Calu3 (cell line): Measurements from ENCODE around the gene KAZN. TPM values are rescaled to one million over a fixed set of nuclear protein-coding genes. Genes with fewer than 3 reads are reported as not detected.

Experiments used
- BruUV-seq: library from RNA; stranded (reverse); fragments of 400-500 nt; replicated peaks from 2 replicates; lab custom pipeline; 2021; lab: Mats Ljungman, UMichigan
- CTCF ChIA-PET: fragments of 300-600 bp; sonication (Branson Sonifier 250); formaldehyde crosslinking; loops from one replicate; lab custom pipeline; 2022; ENCODE audit warnings: antibody characterized with exemption; lab: Charles Lee
- DNase-seq: peaks from one replicate; pipeline ENCODE4 v3.0.0; 2022
- H3K27ac Mint-ChIP-seq: one replicate; pipeline ENCODE4 v1.8.0; 2022; ENCODE audit warnings: mixed read lengths; ENCODE audit not compliant: unreplicated experiment
- H3K27me3 Mint-ChIP-seq: one replicate; pipeline ENCODE4 v1.8.0; 2022; ENCODE audit warnings: mixed read lengths; ENCODE audit not compliant: unreplicated experiment
- H3K36me3 Mint-ChIP-seq: one replicate; pipeline ENCODE4 v1.8.0; 2022; ENCODE audit warnings: mild to moderate bottlenecking, moderate library complexity, mixed read lengths; ENCODE audit not compliant: insufficient read depth, unreplicated experiment
- H3K4me1 Mint-ChIP-seq: one replicate; pipeline ENCODE4 v1.8.0; 2022; ENCODE audit warnings: mild to moderate bottlenecking, low read depth, mixed read lengths; ENCODE audit not compliant: unreplicated experiment
- H3K4me3 Mint-ChIP-seq: one replicate; pipeline ENCODE4 v1.8.0; 2022; ENCODE audit warnings: mild to moderate bottlenecking, low read depth, moderate library complexity, mixed read lengths; ENCODE audit not compliant: unreplicated experiment
- H3K9me3 Mint-ChIP-seq: one replicate; pipeline ENCODE4 v1.8.0; 2022; ENCODE audit warnings: low read depth, mixed read lengths; ENCODE audit not compliant: unreplicated experiment
- intact Hi-C: fragments of 100-400 bp; cut with micrococcal nuclease; formaldehyde crosslinking; loops from one replicate; pipeline ENCODE4 v1.10.0; 2022; ENCODE audit not compliant: unreplicated experiment
- total RNA-seq: library from RNA; stranded (reverse); gene quantifications from 2 replicates; pipeline ENCODE4 v1.2.3, GENCODE V29; 2022
- TF ChIP-seq, protein P1 (sequence below): fragments of 200-600 bp; IDR thresholded peaks from one replicate; pipeline ENCODE4 v1.8.0; 2022; ENCODE audit warnings: antibody characterized with exemption; ENCODE audit not compliant: unreplicated experiment

Gene KAZN
- total RNA-seq, 1 experiment from 2014 or later: 3.6 TPM

DNA sequence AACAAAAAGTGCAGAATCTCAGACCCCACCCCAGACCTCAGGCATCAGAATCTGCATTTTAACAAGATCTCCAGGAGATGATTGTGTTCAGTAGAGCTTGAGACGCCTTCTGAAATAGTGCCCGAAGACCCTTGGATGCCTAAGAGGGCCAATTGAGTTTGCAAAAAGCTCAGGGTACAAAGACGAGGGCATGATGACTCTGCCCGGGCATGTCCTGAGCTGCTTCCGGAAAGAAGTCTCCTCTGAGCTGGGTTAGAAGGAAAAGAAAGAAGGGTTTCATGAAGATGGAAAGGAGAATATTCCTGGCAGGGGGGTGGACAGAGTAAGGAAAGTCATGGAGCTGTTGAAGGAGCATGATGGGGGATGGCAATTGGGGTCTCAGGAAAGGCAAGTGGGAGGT, 308.9 kb downstream of the KAZN start:
- H3K4me3 Mint-ChIP-seq: no peak overlapping the region
- no TSS peak for BruUV-seq
- H3K9me3 Mint-ChIP-seq: no peaks in the 10 kb centered on the region
- no peaks in the 10 kb centered on the region for H3K4me1 Mint-ChIP-seq
- peaks cover 28% of the 10 kb centered on the region for H3K27me3 Mint-ChIP-seq
- intact Hi-C loops: no loop called here
- CTCF ChIA-PET: interaction anchor here (0.6 kb wide), 1 partner anchor 31 kb away, joined by 4 read pairs; no protein-coding TSS in a partner anchor
- H3K36me3 Mint-ChIP-seq: no peaks in the 10 kb centered on the region
- TF ChIP-seq, protein P1, sequence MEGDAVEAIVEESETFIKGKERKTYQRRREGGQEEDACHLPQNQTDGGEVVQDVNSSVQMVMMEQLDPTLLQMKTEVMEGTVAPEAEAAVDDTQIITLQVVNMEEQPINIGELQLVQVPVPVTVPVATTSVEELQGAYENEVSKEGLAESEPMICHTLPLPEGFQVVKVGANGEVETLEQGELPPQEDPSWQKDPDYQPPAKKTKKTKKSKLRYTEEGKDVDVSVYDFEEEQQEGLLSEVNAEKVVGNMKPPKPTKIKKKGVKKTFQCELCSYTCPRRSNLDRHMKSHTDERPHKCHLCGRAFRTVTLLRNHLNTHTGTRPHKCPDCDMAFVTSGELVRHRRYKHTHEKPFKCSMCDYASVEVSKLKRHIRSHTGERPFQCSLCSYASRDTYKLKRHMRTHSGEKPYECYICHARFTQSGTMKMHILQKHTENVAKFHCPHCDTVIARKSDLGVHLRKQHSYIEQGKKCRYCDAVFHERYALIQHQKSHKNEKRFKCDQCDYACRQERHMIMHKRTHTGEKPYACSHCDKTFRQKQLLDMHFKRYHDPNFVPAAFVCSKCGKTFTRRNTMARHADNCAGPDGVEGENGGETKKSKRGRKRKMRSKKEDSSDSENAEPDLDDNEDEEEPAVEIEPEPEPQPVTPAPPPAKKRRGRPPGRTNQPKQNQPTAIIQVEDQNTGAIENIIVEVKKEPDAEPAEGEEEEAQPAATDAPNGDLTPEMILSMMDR: no peak
- H3K27ac Mint-ChIP-seq: no peak overlapping the region
- DNase-seq: no peak

GRCh38 chr1:14909273-14909672, 310.8 kb downstream of the KAZN start:
- BruUV-seq: no TSS peak
- Mint-ChIP-seq H3K36me3 (no peaks in the 10 kb centered on the region), H3K4me1 (no peaks in the 10 kb centered on the region), H3K9me3 (no peaks in the 10 kb centered on the region), H3K27me3 (peaks cover 28% of the 10 kb centered on the region), H3K27ac (no peak overlapping the region), H3K4me3 (no peak overlapping the region)
- CTCF ChIA-PET: no interaction called here
- DNase-seq: no peak
- intact Hi-C loops: no loop called here
- TF ChIP-seq, protein P1: no peak

DNA sequence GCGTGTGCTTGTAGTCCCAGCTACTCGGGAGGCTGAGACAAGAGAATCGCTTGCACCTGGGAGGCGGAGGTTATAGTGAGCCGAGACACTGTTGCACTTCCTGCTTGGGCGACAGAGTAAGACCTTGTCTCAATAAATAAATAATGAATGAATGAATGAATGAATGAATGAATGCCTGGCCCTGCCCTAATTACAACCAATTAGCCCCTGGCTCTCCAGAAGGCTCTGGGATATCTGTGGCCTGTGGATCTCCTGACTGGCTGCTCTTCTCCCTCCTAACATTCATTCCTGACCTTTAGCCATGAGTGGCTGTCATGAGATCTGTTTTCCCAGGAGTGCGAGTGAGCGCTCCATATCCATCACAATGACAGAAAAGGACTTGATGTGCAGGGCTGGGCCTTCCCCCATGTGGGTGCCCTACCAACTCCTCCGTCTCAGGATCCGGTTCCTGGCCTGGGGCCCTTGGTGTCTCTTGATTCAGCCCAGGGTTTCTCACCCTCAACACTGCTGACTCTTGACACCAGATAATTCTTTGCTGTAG, 311.5 kb downstream of the KAZN start:
- H3K27ac Mint-ChIP-seq: no peak overlapping the region
- no peaks in the 10 kb centered on the region for H3K36me3 Mint-ChIP-seq
- TF ChIP-seq, protein P1: no peak
- H3K9me3 Mint-ChIP-seq: no peaks in the 10 kb centered on the region
- intact Hi-C loops: no loop called here
- BruUV-seq: no TSS peak
- no peak overlapping the region for H3K4me3 Mint-ChIP-seq
- H3K27me3 Mint-ChIP-seq: peaks cover 28% of the 10 kb centered on the region
- CTCF ChIA-PET: no interaction called here
- DNase-seq: no peak
- H3K4me1 Mint-ChIP-seq: no peaks in the 10 kb centered on the region

DNA sequence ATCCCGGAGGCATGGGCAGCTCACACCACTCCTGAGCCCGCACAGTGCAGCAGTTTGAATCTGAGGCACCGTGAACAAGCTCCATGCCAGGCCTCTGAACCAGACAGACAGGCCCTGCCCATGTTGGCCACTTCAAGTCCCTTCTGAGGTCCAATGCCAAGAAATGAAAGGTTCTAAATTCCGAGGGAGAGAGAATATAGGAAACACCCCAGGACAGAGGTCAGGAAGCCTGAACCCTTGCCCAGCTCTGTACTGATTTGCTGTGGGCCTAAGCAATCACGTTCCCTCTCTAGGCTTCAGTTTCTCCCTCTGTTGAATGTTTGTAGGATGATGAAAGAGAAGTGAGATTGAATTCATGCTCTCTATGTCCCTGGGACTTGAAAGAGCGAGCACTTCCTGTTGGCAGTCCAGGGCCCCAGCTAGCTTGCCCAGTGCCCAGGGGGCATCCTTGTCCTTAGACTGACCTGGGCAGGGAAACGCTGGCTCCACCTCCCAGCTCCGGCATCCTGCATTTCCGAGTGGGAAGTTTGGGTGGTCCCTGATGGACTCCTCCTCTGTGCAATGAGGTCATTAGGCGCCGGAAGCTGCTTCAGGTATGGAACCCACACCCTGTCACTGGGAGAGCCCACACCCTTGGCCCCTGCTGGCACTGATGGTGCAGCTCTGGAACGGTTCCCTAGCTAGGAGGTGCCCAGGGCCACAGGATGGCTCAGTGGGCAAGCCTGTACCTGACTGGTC, 312.7 kb downstream of the KAZN start:
- intact Hi-C loops: no loop called here
- CTCF ChIA-PET: no interaction called here

More for the DNA sequence above, 312.7 kb downstream of the KAZN start:
- peaks cover 28% of the 10 kb centered on the region for H3K27me3 Mint-ChIP-seq
- H3K9me3 Mint-ChIP-seq: no peaks in the 10 kb centered on the region
- no peaks in the 10 kb centered on the region for H3K36me3 Mint-ChIP-seq
- no peaks in the 10 kb centered on the region for H3K4me1 Mint-ChIP-seq
- BruUV-seq: no TSS peak
- no peak for DNase-seq
- TF ChIP-seq, protein P1: no peak
- no peak overlapping the region for H3K27ac Mint-ChIP-seq
- no peak overlapping the region for H3K4me3 Mint-ChIP-seq
